ENCODE measurements around the gene FZD4.
"Not testable (repeated sequence)": the region's sequence is repeated elsewhere in the genome, so short reads cannot be mapped to it uniquely, and the experiment has no call there.

Gene FZD4

GRCh38 chr11:86937193-86937806 is 17.9 kb downstream of the FZD4 start:
- DNase-seq (ENCODE audit: low read depth): not testable (repeated sequence)

- DNase-seq (ENCODE audit: low read depth): no peak
Measured at GRCh38 chr11:86934926-86935579, 20.1 kb downstream of the FZD4 start.

GRCh38 chr11:86934582-86934900 is 20.7 kb downstream of the FZD4 start:
- no peak for DNase-seq (ENCODE audit: low read depth)

GRCh38 chr11:86933891-86934581 is 21.2 kb downstream of the FZD4 start:
- DNase-seq (ENCODE audit: low read depth): no peak

- no peak for DNase-seq (ENCODE audit: low read depth)
Measured at GRCh38 chr11:86932924-86933875, 22.0 kb downstream of the FZD4 start.

GRCh38 chr11:86932259-86932585 is 23.0 kb downstream of the FZD4 start:
- DNase-seq (ENCODE audit: low read depth): no peak

GRCh38 chr11:86931548-86932258 is 23.5 kb downstream of the FZD4 start:
- DNase-seq (ENCODE audit: low read depth): no peak

GRCh38 chr11:86930957-86931547 is 24.1 kb downstream of the FZD4 start:
- DNase-seq (ENCODE audit: low read depth): no peak

GRCh38 chr11:86926975-86927374 is 28.2 kb downstream of the FZD4 start:
- DNase-seq (ENCODE audit: low read depth): no peak

GRCh38 chr11:86923999-86924766 is 31.0 kb downstream of the FZD4 start:
- no peak for DNase-seq (ENCODE audit: low read depth)

GRCh38 chr11:86922225-86922624 is 33.0 kb downstream of the FZD4 start:
- no peak for DNase-seq (ENCODE audit: low read depth)

- DNase-seq (ENCODE audit: low read depth): no peak
Measured at GRCh38 chr11:86919557-86920210, 35.5 kb downstream of the FZD4 start.

- no peak for DNase-seq (ENCODE audit: low read depth)
Measured at GRCh38 chr11:86918973-86919372, 36.2 kb downstream of the FZD4 start.

GRCh38 chr11:86918496-86918895 is 36.7 kb downstream of the FZD4 start:
- no peak for DNase-seq (ENCODE audit: low read depth)

- no peak for DNase-seq (ENCODE audit: low read depth)
Measured at GRCh38 chr11:86917589-86917988, 37.6 kb downstream of the FZD4 start.

GRCh38 chr11:86916330-86916729 is 38.9 kb downstream of the FZD4 start:
- DNase-seq (ENCODE audit: low read depth): no peak

- DNase-seq (ENCODE audit: low read depth): not testable (repeated sequence)
Measured at GRCh38 chr11:86915850-86916249, 39.3 kb downstream of the FZD4 start.

- DNase-seq (ENCODE audit: low read depth): no peak
Measured at GRCh38 chr11:86914865-86915519, 40.2 kb downstream of the FZD4 start.

GRCh38 chr11:86912238-86912637 is 43.0 kb downstream of the FZD4 start:
- no peak for DNase-seq (ENCODE audit: low read depth)

- DNase-seq (ENCODE audit: low read depth): no peak
Measured at GRCh38 chr11:86910592-86910991, 44.6 kb downstream of the FZD4 start.

All from T follicular helper cell (primary cell).